HCT116 (cell line): ENCODE results near the gene EVX2. TPM values are rescaled to one million over a fixed set of nuclear protein-coding genes. Genes with fewer than 3 reads are reported as not detected.

Experiments used
- ATAC-seq: fragments of 200-7000 bp; cut with Tn5 transposase; 2 replicates; pipeline ENCODE4 v1.9.1; 2020; ENCODE audit warnings: mild to moderate bottlenecking, moderate library complexity
- BruUV-seq: library from RNA; stranded (reverse); fragments of 400-500 nt; replicated peaks from 2 replicates; lab custom pipeline; 2021; lab: Mats Ljungman, UMichigan
- CTCF ChIA-PET: fragments of 300-600 bp; sonication (Branson Sonifier 250); formaldehyde crosslinking; loops from one replicate; lab custom pipeline; 2021; ENCODE audit warnings: antibody characterized with exemption; lab: Charles Lee
- POLR2A ChIA-PET: fragments of 300-600, 350-600 bp; sonication (Branson Sonifier 250); formaldehyde crosslinking; loops from one replicate; lab custom pipeline; 2021; ENCODE audit warnings: antibody characterized with exemption; lab: Charles Lee
- RAD21 ChIA-PET, 2 experiments: fragments of 300-600 bp; sonication (Branson Sonifier 250); formaldehyde crosslinking; loops; one replicate each; lab custom pipeline; 2023; ENCODE audit warnings: low total read pairs in 2 of 2; ENCODE audit not compliant: uncharacterized antibody in 2 of 2, unreplicated experiment in 2 of 2, low non-redundant PET in 1 of 2; lab: Charles Lee
- DNase-seq: peaks from one replicate; pipeline ENCODE4 v3.0.0-alpha.2; 2010; ENCODE audit warnings: low read depth, low spot score
- H2AFZ ChIP-seq: fragments of 200-600 bp; shearing (Covaris generic), sonication (generic); 2 replicates; pipeline ENCODE4 v1.6.1; 2017; ENCODE audit warnings: low read depth, mixed run types, mixed read lengths, antibody characterized with exemption, low read length; ENCODE audit not compliant: poor library complexity, severe bottlenecking
- H3K27ac ChIP-seq: 2 replicates; pipeline ENCODE4 v1.5.1; 2012; ENCODE audit warnings: low read depth, low read length
- H3K27me3 ChIP-seq: fragments of 200-600 bp; sonication (generic); 2 replicates; pipeline ENCODE4 v1.6.1; 2016; ENCODE audit warnings: mixed run types, low read length, mixed read lengths; ENCODE audit not compliant: insufficient read depth
- H3K36me3 ChIP-seq, 2 experiments: fragments of 200-500 bp in 1 of 2; fragments of 200-600 bp in 1 of 2; sonication (Bioruptor generic) in 1 of 2; sonication (generic) in 1 of 2; 2 replicates each; pipeline versions ENCODE4 v1.5.1 to v1.6.1; 2014 to 2016; ENCODE audit warnings: low read length in 2 of 2, inconsistent platforms in 1 of 2, mixed read lengths in 1 of 2, mixed run types in 1 of 2; ENCODE audit not compliant: insufficient read depth in 2 of 2, control insufficient read depth in 1 of 2
- H3K4me1 ChIP-seq, 2 experiments: fragments of 200-600 bp in 1 of 2; sonication (generic) in 1 of 2; 2 replicates each; pipeline versions ENCODE4 v1.5.1 to v1.6.1; 2012 to 2017; ENCODE audit warnings: low read length in 2 of 2, inconsistent platforms in 1 of 2, mild to moderate bottlenecking in 1 of 2, mixed read lengths in 1 of 2, mixed run types in 1 of 2, moderate library complexity in 1 of 2; ENCODE audit not compliant: insufficient read depth in 2 of 2, control insufficient read depth in 1 of 2
- H3K4me2 ChIP-seq: fragments of 200-600 bp; sonication (generic); 2 replicates; pipeline ENCODE4 v1.6.1; 2017; ENCODE audit warnings: mixed run types, low read length, mixed read lengths
- H3K4me3 ChIP-seq, 2 experiments: fragments of 200-600 bp in 1 of 2; sonication (generic) in 1 of 2; replicated peaks in 1 of 2; 2 replicates each; pipeline ENCODE4 v1.5.1; 2011 to 2016; ENCODE audit warnings: low read length in 2 of 2, control low read depth in 1 of 2, low read depth in 1 of 2, mild to moderate bottlenecking in 1 of 2, mixed read lengths in 1 of 2, mixed run types in 1 of 2
- H3K79me2 ChIP-seq: fragments of 200-600 bp; sonication (generic); 2 replicates; pipeline ENCODE4 v1.6.1; 2017; ENCODE audit warnings: mild to moderate bottlenecking, mixed run types, low read length, moderate library complexity, mixed read lengths; ENCODE audit not compliant: insufficient read depth
- H3K9ac ChIP-seq: fragments of 200-600 bp; sonication (generic); 2 replicates; pipeline ENCODE4 v1.6.1; 2016; ENCODE audit warnings: low read length, mixed read lengths
- H3K9me2 ChIP-seq: fragments of 200-600 bp; sonication (generic), shearing (Covaris generic); 2 replicates; pipeline ENCODE4 v1.6.1; 2017; ENCODE audit warnings: mixed run types, mild to moderate bottlenecking, moderate library complexity; ENCODE audit not compliant: insufficient read depth
- H3K9me3 ChIP-seq, 2 experiments: fragments of 200-500 bp in 1 of 2; fragments of 200-600 bp in 1 of 2; sonication (Bioruptor generic) in 1 of 2; sonication (generic) in 1 of 2; 2 replicates each; pipeline ENCODE4 v1.6.1; 2014 to 2017; ENCODE audit warnings: low read length in 2 of 2, mixed read lengths in 2 of 2, inconsistent platforms in 1 of 2, low read depth in 1 of 2, mild to moderate bottlenecking in 1 of 2, mixed run types in 1 of 2, moderate library complexity in 1 of 2; ENCODE audit not compliant: control insufficient read depth in 1 of 2, insufficient read depth in 1 of 2
- H4K20me1 ChIP-seq: fragments of 200-600 bp; sonication (generic), shearing (Covaris generic); 2 replicates; pipeline ENCODE4 v1.6.1; 2017; ENCODE audit warnings: mixed run types, mild to moderate bottlenecking, moderate library complexity; ENCODE audit not compliant: insufficient read depth
- CTCF ChIP-seq, 3 experiments: fragments of 200-600 bp in 1 of 3; sonication (generic) in 1 of 3; IDR thresholded peaks in 2 of 3; conservative IDR thresholded peaks in 1 of 3; 2 replicates each; pipeline ENCODE4 v1.5.1; 2012 to 2017; ENCODE audit warnings: low read depth in 2 of 3, low read length in 2 of 3, antibody characterized with exemption in 1 of 3, borderline replicate concordance in 1 of 3, control low read depth in 1 of 3, mild to moderate bottlenecking in 1 of 3, mixed read lengths in 1 of 3, mixed run types in 1 of 3, moderate library complexity in 1 of 3; ENCODE audit not compliant: insufficient read depth in 1 of 3
- ELF1 ChIP-seq: IDR thresholded peaks from 2 replicates; pipeline ENCODE4 v1.6.1; 2012; ENCODE audit warnings: low read depth, borderline replicate concordance
- EZH2phosphoT487 ChIP-seq: fragments of 200-600 bp; IDR thresholded peaks from 2 replicates; pipeline ENCODE4 v1.6.1; 2018; ENCODE audit warnings: antibody characterized with exemption, borderline replicate concordance
- MAX ChIP-seq: IDR thresholded peaks from 2 replicates; pipeline ENCODE4 v1.6.1; 2012
- POLR2AphosphoS5 ChIP-seq: IDR thresholded peaks from 2 replicates; pipeline ENCODE4 v1.6.1; 2011; ENCODE audit warnings: mild to moderate bottlenecking, low read depth, low read length, moderate library complexity
- RAD21 ChIP-seq: IDR thresholded peaks from 2 replicates; pipeline ENCODE4 v1.6.1; 2012; ENCODE audit warnings: low read depth, mild to moderate bottlenecking
- SP1 ChIP-seq: IDR thresholded peaks from 2 replicates; pipeline ENCODE4 v1.6.1; 2012; ENCODE audit warnings: low read depth
- SRF ChIP-seq: IDR thresholded peaks from 2 replicates; pipeline ENCODE4 v1.6.1; 2012; ENCODE audit warnings: low read depth
- ZFX ChIP-seq: fragments of 450-650 bp; IDR thresholded peaks from 2 replicates; pipeline ENCODE4 v1.6.1; 2017
- intact Hi-C: fragments of 100-400 bp; cut with micrococcal nuclease; formaldehyde crosslinking; loops from 2 replicates; pipeline ENCODE4 v1.10.0; 2022
- total RNA-seq: library from RNA; stranded (reverse); gene quantifications from one replicate; pipeline ENCODE4 v1.2.1, GENCODE V29; 2021; ENCODE audit not compliant: unreplicated experiment

EVX2 gene
- total RNA-seq, 1 experiment from 2014 or later = not detected

- DNase-seq = no peak
- intact Hi-C loops = loop anchor here (1.0 to 5.0 kb wide), 5 partner anchors 408 to 1326 kb away; no protein-coding TSS in a partner anchor
- Histone ChIP-seq H3K4me1 (peaks cover 5 to 18% of the 10 kb centered on the region in 2 experiments; a peak in 3 of 4 replicates), H3K9ac (peak overlapping the region; percentile 60), H3K79me2 (no peaks in the 10 kb centered on the region), H3K27me3 (no peaks in the 10 kb centered on the region), H3K4me3 (peak overlapping the region; percentile 46 to 64), H3K27ac (no peak overlapping the region), H3K4me2 (peak overlapping the region; percentile 96), H3K9me2 (no peaks in the 10 kb centered on the region), H3K36me3 (no peaks in the 10 kb centered on the region), H2AFZ (peak overlapping the region; percentile 96), H4K20me1 (no peaks in the 10 kb centered on the region), H3K9me3 (no peaks in the 10 kb centered on the region)
- ATAC-seq = peak; percentile 38
- TF ChIP-seq MAX = no peak
- TF ChIP-seq SRF = no peak
- TF ChIP-seq EZH2phosphoT487 = no peak
- TF ChIP-seq ZFX = no peak
- TF ChIP-seq ELF1 = no peak
- no TSS peak for BruUV-seq
- ChIA-PET POLR2A (interaction anchor here (0.6 kb wide), 2 partner anchors 24 to 408 kb away, joined by 3 read pairs; no protein-coding TSS in a partner anchor), CTCF (interaction anchor here (0.6 to 2.6 kb wide), 13 partner anchors 9 to 1397 kb away, joined by 3 to 24 read pairs (median 4); partner anchors contain the start of gene HOXD11), RAD21 (interaction anchor here (1.0 to 1.1 kb wide), 2 partner anchors 408 to 1327 kb away, joined by 3 to 4 read pairs; no protein-coding TSS in a partner anchor)
These were observed 14.1 kb upstream of the EVX2 start for GRCh38 chr2:176097820-176098365.

GRCh38 chr2:176096986-176097819, 13.4 kb upstream of the EVX2 start:
- Histone ChIP-seq H3K9ac (peak overlapping the region; percentile 60), H3K4me3 (peak overlapping the region; percentile 46 to 64), H3K36me3 (no peaks in the 10 kb centered on the region), H3K27ac (no peak overlapping the region; the same call in 1 of the 2 replicates), H2AFZ (peak overlapping the region; percentile 96), H3K27me3 (no peaks in the 10 kb centered on the region), H4K20me1 (no peaks in the 10 kb centered on the region), H3K9me2 (no peaks in the 10 kb centered on the region), H3K9me3 (no peaks in the 10 kb centered on the region), H3K4me2 (peak overlapping the region; percentile 96), H3K79me2 (no peaks in the 10 kb centered on the region), H3K4me1 (peaks cover 5 to 18% of the 10 kb centered on the region in 2 experiments; a peak in 3 of 4 replicates)
- intact Hi-C loops = loop anchor here (1.0 to 5.0 kb wide), 5 partner anchors 407 to 1325 kb away; no protein-coding TSS in a partner anchor
- RAD21 ChIA-PET = interaction anchor here (0.7 to 1.1 kb wide), 3 partner anchors 253 to 1326 kb away, joined by 3 to 8 read pairs (median 4); no protein-coding TSS in a partner anchor
- CTCF ChIA-PET = interaction anchor here (0.6 to 2.6 kb wide), 15 partner anchors 9 to 1400 kb away, joined by 3 to 24 read pairs (median 4); partner anchors contain the start of gene HOXD11
- no TSS peak for BruUV-seq
- POLR2A ChIA-PET = interaction anchor here (0.5 to 0.6 kb wide), 4 partner anchors 24 to 520 kb away, joined by 3 to 4 read pairs (median 3); no protein-coding TSS in a partner anchor
- DNase-seq = peak; percentile 66
- peak; percentile 79 to 87 (median 84) for TF ChIP-seq CTCF (IDR thresholded peaks at IDR 0.05 in 2 of 3, conservative IDR thresholded peaks at IDR 0.05 in 1 of 3; ENCODE audit: borderline replicate concordance in 1 of 3, insufficient read depth in 1 of 3, low read depth in 2 of 3, low read length in 2 of 3)
- TF ChIP-seq POLR2AphosphoS5 = 0 out of 2 replicates have a peak, but pooled peaks have one; percentile 18
- TF ChIP-seq EZH2phosphoT487 = no peak
- no peak for TF ChIP-seq SP1
- no peak for TF ChIP-seq ELF1
- peak; percentile 90 for TF ChIP-seq RAD21
- peak; percentile 47; the same call in 1 of the 2 replicates for TF ChIP-seq ZFX
- peak; percentile 97 for ATAC-seq
